Brain microvascular endothelial cell (primary cell): ENCODE results near the gene SLC26A11.
A peak's percentile ranks its signal among the peaks of the same experiment; 100 is the strongest.

ENCODE experiments used
- DNase-seq: peaks from one replicate; pipeline ENCODE4 v3.0.0-alpha.2; 2020
- H3K27ac ChIP-seq: fragments of 250-450 bp; sonication (Bioruptor Pico); 2 replicates; pipeline ENCODE4 v1.5.1; 2020; ENCODE audit warnings: mild to moderate bottlenecking, moderate library complexity
- H3K27me3 ChIP-seq: fragments of 250-450 bp; sonication (Bioruptor Pico); replicated peaks from 2 replicates; pipeline ENCODE4 v1.5.1; 2020; ENCODE audit warnings: mild to moderate bottlenecking
- H3K36me3 ChIP-seq: fragments of 250-450 bp; sonication (Bioruptor Pico); replicated peaks from 2 replicates; pipeline ENCODE4 v1.5.1; 2020; ENCODE audit warnings: mild to moderate bottlenecking
- H3K4me3 ChIP-seq: 2 replicates; pipeline ENCODE4 v1.5.1; 2011; ENCODE audit warnings: low read depth, mild to moderate bottlenecking, control low read depth, low read length, moderate library complexity
- in situ Hi-C: cut with HindIII; loops from 2 replicates; pipeline ENCODE4 v1.10.0; 2017; ENCODE audit warnings: low sequenced_read_pairs, low pct_ligation_motif_present
- TF ChIP-seq, protein P1 (sequence below): IDR thresholded peaks from 2 replicates; pipeline ENCODE4 v1.5.1; 2011; ENCODE audit warnings: low read depth, mild to moderate bottlenecking, moderate library complexity, low read length, control low read depth, inconsistent platforms; ENCODE audit errors: missing control alignments

SLC26A11 gene

DNA sequence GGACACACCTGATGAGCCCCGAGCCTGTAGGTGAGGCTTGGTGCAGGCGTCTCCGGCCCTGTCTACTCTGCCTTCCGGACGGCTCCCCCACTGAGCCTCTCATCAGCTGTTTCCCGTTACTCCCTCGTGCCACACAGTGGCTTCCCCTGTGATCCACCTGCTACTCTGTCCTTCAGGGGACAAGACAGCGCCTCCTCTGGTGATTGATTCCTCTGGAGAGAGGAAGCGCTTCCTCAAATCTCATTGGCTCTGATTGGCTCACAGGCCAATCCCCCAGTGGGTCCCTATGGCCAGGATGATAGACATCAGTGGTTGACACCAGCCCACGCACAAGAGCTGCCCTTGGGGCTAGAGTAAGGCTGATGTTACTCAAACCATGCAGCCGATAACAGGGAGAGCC is 64.4 kb downstream of the SLC26A11 start:
- Histone ChIP-seq H3K27ac (no peak overlapping the region), H3K27me3 (no peaks in the 10 kb centered on the region), H3K4me3 (no peak overlapping the region), H3K36me3 (peaks cover 14% of the 10 kb centered on the region)
- TF ChIP-seq, protein P1, sequence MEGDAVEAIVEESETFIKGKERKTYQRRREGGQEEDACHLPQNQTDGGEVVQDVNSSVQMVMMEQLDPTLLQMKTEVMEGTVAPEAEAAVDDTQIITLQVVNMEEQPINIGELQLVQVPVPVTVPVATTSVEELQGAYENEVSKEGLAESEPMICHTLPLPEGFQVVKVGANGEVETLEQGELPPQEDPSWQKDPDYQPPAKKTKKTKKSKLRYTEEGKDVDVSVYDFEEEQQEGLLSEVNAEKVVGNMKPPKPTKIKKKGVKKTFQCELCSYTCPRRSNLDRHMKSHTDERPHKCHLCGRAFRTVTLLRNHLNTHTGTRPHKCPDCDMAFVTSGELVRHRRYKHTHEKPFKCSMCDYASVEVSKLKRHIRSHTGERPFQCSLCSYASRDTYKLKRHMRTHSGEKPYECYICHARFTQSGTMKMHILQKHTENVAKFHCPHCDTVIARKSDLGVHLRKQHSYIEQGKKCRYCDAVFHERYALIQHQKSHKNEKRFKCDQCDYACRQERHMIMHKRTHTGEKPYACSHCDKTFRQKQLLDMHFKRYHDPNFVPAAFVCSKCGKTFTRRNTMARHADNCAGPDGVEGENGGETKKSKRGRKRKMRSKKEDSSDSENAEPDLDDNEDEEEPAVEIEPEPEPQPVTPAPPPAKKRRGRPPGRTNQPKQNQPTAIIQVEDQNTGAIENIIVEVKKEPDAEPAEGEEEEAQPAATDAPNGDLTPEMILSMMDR = peak; percentile 29
- DNase-seq = no peak
- in situ Hi-C loops = no loop called here

DNA sequence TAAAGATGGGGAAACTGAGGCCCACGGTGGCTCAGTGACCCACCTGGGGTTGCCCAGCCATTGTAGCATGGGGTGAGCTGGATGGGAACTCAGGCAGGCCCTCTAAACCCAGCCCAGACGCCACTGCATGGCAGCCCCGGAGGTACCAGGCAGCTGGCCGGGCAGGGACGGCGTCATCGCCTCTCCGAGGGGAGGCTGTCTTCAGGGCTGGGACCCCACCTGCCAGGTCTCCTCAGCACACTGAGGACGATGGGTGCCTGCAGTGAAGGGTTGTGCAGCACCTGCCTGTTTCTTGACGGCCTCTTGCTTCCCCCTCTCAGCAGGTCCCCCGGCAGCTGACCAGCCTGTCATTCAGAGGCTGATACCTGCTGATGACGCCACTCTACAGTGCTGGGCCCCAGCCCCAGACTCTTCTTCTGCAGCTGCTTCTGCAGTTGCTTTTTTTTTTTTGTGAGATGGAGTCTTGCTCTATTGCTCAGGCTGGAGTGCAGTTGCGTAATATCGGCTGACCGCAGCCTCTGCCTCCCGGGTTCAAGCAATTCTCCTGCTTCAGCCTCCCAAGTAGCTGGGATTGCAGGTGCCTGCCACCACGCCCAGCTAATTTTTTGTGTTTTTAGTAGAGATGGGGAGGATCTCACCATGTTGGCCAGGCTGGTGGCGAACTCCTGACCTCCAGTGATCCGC is 65.2 kb downstream of the SLC26A11 start:
- Histone ChIP-seq H3K36me3 (peaks cover 21% of the 10 kb centered on the region), H3K27ac (no peak overlapping the region), H3K4me3 (no peak overlapping the region), H3K27me3 (no peaks in the 10 kb centered on the region)
- TF ChIP-seq, protein P1 = no peak
- no peak for DNase-seq
- in situ Hi-C loops = no loop called here

DNA sequence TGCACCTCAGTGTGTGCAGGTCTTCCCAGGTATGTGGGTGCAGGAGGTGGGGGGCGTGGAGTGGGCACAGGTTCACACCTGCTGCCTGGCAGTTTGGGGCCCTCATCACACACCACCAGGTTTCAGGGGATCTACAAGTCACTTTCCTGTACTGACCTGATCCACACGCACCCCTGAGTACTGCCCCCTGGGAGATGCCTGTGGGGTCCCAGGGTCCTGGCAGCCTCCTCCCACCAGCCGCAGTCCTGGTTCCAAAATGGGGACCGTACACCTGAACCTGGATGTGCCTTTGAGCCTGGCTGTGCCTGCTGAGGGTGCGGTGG is 66.4 kb downstream of the SLC26A11 start:
- TF ChIP-seq, protein P1 = no peak
- Histone ChIP-seq H3K36me3 (peaks cover 26% of the 10 kb centered on the region), H3K27ac (no peak overlapping the region), H3K27me3 (no peaks in the 10 kb centered on the region), H3K4me3 (no peak overlapping the region)
- in situ Hi-C loops = no loop called here
- no peak for DNase-seq

DNA sequence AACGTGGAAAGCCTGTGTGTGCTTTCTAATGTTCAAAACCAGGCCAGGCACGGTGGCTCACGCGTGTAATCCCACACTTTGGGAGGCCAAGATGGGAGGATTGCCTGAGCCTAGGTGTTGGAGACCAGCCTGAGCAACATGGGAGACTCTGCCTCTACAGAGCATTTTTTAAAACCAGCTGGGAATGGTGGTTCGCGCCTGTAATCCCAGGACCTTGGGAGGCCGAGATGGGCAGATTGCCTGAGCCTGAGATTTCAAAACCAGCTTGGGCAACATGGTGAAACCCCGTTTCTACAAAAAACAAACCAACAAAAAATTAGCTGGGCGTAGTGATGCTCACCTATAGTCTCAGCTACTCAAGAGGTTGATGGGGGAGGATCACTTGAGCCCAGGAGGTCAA is 66.8 kb downstream of the SLC26A11 start:
- Histone ChIP-seq H3K4me3 (no peak overlapping the region), H3K27me3 (no peaks in the 10 kb centered on the region), H3K27ac (no peak overlapping the region), H3K36me3 (peaks cover 27% of the 10 kb centered on the region)
- no peak for DNase-seq
- TF ChIP-seq, protein P1 = no peak
- in situ Hi-C loops = no loop called here

DNA sequence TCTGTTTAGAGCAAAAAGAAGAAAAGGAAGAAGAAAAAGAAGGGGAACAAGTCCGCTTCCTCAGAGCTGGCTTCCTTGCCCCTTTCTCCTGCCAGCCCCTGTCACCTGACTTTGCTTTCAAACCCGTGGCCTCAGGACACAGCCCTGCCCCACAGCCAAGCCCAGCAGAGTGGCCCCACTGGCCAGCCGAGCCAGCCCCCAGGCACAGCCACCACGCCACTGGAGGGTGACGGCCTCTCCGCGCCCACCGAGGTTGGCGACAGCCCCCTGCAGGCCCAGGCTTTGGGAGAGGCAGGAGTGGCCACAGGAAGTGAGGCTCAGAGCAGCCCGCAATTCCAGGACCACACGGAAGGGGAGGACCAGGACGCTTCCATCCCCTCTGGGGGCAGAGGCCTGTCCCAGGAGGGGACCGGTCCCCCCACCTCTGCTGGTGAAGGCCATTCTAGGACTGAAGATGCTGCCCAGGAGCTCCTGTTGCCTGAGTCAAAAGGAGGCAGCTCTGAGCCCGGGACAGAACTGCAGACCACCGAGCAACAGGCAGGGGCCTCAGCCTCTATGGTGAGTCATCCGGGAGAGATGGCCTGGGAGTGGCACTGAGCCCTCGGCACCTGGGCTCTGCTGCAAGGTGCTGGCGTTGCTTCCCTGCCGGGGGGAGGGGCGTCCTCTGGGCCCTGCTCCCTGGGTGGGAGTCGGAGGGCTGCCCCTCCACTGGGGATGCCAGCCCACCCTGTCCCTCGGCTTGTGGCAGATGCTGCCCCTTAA is 67.8 kb downstream of the SLC26A11 start:
- TF ChIP-seq, protein P1 = no peak
- in situ Hi-C loops = no loop called here
- H3K36me3 ChIP-seq = peaks cover 32% of the 10 kb centered on the region
- no peak for DNase-seq
- no peak overlapping the region for H3K4me3 ChIP-seq
- no peaks in the 10 kb centered on the region for H3K27me3 ChIP-seq
- H3K27ac ChIP-seq = no peak overlapping the region
